ENCODE results near the gene SP140.

Gene SP140

DNA sequence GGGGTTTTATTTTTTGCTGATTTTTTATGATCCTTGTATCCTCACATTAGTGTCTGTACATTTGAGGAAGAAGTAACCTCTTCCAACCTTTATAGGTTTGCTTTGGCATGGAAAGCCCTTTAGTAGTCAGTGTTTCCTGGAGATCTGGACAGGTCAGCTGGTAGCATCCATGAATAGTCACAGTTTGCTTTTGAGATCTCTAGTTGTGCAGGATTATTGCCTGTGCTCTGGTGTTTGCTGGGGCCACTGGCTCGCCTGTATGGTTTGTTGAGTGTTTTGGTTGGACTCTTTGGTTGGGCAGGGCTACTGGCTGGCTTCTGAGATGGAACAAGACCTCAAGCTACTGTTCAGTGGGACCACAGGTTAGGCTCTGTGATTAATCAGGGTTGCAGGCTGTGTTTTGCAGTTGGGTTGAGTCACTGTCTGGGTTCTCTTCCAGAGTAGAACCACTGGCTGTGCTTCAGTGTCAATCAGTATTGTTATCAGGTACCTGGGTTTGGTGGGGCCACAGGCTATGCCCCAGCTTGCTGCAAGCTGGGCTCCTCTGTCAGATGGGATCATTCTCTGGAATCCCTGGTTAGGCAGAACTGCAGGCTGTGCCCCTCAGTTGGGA is 121.5 kb downstream of the SP140 start:
- TF ChIP-seq, protein P1, sequence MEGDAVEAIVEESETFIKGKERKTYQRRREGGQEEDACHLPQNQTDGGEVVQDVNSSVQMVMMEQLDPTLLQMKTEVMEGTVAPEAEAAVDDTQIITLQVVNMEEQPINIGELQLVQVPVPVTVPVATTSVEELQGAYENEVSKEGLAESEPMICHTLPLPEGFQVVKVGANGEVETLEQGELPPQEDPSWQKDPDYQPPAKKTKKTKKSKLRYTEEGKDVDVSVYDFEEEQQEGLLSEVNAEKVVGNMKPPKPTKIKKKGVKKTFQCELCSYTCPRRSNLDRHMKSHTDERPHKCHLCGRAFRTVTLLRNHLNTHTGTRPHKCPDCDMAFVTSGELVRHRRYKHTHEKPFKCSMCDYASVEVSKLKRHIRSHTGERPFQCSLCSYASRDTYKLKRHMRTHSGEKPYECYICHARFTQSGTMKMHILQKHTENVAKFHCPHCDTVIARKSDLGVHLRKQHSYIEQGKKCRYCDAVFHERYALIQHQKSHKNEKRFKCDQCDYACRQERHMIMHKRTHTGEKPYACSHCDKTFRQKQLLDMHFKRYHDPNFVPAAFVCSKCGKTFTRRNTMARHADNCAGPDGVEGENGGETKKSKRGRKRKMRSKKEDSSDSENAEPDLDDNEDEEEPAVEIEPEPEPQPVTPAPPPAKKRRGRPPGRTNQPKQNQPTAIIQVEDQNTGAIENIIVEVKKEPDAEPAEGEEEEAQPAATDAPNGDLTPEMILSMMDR (IDR thresholded peaks at IDR 0.05; ENCODE audit: insufficient read depth, low read depth, low read length, missing control alignments): no peak
- no peak for DNase-seq (ENCODE audit: low read depth)
- H3K4me3 ChIP-seq (ENCODE audit: low read depth, low read length): no peak overlapping the region

DNA sequence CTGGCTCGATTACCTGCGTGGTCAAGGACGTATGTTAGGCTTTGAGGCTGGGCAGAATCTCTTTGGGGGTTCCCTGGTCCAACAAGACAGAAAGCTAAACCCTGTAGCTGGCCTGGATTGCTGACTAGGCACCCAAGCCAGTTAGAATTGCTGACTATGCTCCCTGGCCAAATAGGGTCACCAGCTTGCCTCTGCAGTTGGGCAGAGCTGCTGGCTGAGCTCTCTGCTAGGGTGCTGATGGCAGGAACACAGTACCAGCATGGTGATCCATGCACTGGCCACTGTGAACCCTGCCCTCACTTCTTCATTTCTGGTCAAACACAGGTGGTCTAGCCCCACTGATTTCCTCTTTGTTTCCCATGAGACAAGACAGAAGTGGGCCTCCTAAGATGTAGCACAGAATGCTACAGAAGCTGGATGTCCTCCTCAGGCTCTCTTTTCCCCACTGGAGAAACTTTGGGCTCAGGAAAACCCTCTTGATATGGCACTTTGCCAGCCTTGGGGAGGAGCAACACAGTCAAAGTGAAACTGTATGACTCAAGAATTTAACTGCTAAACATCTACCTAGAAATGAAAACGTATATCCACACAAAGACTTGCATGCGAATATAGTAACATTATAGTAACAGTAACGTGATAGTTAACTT is 122.2 kb downstream of the SP140 start:
- DNase-seq (ENCODE audit: low read depth): peak; percentile 67
- TF ChIP-seq, protein P1 (IDR thresholded peaks at IDR 0.05; ENCODE audit: insufficient read depth, low read depth, low read length, missing control alignments): no peak
- no peak overlapping the region for H3K4me3 ChIP-seq (ENCODE audit: low read depth, low read length)

DNA sequence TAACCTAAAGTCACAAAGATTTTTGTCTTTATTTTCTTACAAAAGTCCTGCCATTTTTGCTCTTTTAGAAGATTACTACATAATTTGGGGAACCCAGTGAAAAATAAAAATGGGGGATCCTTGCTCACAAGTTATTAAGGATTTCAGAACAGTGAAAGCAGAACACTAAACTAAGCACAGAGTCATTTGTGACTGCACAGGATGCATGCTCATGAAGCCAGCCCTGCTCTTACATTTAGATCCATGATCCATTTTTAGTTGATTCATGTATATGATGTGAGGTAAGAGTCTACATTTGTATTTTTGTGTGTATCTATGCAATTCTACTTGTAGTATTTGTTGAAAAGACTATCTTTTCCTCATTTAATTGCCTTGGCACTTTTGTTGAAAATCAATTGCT is 123.3 kb downstream of the SP140 start:
- TF ChIP-seq, protein P1 (IDR thresholded peaks at IDR 0.05; ENCODE audit: insufficient read depth, low read depth, low read length, missing control alignments): no peak
- peak; percentile 23 for DNase-seq (ENCODE audit: low read depth)
- no peak overlapping the region for H3K4me3 ChIP-seq (ENCODE audit: low read depth, low read length)

DNA sequence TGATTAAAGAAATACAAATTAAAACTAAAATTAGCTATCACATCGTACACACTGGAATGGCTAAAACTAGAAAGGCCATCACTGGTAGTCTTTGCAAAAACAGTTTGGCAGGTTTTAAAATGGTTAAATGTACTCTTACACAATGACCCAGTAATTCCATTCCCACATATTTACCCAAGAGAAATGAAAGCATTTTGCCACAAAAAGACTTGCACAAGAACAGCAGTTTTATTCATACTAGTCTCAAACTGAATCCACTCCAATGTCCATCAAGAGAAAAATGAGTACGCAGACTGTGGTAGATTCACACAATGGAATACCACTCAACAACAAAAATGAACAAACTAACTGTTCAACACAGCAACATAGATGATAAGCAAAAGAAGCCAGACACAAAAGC is 130.5 kb downstream of the SP140 start:
- no peak overlapping the region for H3K4me3 ChIP-seq (ENCODE audit: low read depth, low read length)
- TF ChIP-seq, protein P1 (IDR thresholded peaks at IDR 0.05; ENCODE audit: insufficient read depth, low read depth, low read length, missing control alignments): no peak
- no peak for DNase-seq (ENCODE audit: low read depth)

DNA sequence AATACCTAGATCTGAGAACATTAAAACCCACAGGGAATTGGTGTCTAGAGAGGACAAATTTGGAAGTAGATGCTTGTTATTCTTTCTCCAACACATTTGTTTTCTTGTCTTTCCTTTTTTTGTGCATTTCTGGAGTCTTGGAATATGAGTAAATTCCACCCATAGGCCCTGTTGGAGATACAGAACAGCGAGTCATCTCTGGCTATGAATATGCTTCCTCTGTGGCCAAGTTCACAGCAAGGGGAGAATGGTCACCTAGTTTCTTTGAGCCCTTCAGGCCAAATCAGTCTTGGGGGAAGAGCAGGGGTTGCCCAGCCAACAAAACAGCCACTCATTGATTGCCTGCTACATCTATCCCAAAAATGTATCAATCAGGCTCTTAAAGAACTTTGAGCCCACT is 132.8 kb downstream of the SP140 start:
- DNase-seq (ENCODE audit: low read depth): no peak
- no peak overlapping the region for H3K4me3 ChIP-seq (ENCODE audit: low read depth, low read length)
- TF ChIP-seq, protein P1 (IDR thresholded peaks at IDR 0.05; ENCODE audit: insufficient read depth, low read depth, low read length, missing control alignments): no peak

DNA sequence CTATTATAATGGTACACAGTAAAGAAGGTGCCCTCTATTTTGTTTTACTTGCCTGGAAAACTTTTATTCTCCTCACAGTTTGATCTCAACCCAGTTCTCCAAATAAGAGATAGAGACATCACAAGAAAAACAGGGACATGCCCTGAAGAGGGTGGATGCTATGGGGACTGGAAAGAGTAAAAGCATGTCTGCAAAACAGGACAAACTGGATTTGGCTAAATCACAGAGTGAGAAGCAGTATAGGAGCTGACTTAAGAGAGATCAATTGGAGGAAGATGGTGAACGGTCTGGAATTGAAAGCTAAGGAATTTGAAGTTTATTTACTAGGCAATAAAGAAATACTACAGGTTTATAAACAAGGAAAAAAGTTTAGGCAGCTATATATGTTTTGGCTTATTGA is 134.5 kb downstream of the SP140 start:
- no peak for DNase-seq (ENCODE audit: low read depth)
- TF ChIP-seq, protein P1 (IDR thresholded peaks at IDR 0.05; ENCODE audit: insufficient read depth, low read depth, low read length, missing control alignments): no peak
- H3K4me3 ChIP-seq (ENCODE audit: low read depth, low read length): no peak overlapping the region
